8988T (cell line): ENCODE data around the gene SHISA6.

Experiments
- DNase-seq: peaks from one replicate; pipeline ENCODE4 v3.0.0; 2011

The SHISA6 gene

DNA sequence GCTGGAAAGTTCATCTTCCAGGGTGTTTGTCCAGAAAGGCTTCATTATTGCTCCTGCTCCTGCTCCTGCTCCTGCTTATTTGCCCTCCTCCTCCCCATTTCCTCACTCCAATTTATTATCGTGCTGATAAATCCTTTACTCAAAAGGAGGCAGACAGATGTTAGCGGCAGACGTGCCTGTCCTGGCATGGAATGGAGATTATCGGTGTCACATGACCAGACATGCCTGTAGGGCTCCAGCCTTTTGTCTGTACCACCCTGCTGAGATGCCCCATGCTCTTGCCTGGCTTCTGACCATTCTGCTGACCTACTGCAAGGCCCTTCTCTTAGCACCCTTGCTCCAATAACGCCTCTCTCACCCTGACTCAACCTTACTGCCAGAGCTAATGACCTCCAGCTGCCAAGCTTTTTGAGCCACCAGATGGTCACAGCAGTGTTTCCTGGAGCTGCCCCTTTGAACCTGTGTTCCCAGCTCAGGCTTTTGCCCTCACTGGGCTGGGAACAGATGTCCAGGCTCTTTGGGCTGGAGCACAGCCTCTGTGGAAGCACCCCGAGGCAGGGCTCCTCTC lies 370.1 kb downstream of the SHISA6 start:
- no peak for DNase-seq

DNA sequence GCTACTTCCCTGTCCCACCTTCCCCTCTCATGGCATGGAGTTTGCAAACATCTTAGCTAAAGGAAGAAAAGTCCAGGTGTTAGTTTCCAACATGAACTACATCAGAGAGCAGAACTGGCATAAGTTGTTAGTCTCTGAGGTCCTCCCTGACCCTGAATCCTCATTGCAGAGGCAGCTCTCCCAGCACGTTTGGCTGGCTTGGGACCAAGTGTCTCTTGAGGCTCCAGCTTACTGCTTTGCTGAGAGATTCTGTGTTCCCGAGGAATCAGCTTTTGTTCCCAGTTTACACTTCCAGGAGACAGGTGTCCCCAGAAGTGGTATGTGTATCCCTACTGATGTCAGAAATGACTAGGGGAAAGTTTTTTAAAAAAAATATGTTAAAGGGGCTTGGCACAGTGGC lies 371.9 kb downstream of the SHISA6 start:
- DNase-seq, result no peak
